CD4-positive, alpha-beta T cell treated with Interleukin-6 for 4 hours (primary cell): ENCODE data around the gene SLC17A9.
A peak's percentile ranks its signal among the peaks of the same experiment; 100 is the strongest.
"Not testable (repeated sequence)": the region's sequence is repeated elsewhere in the genome, so short reads cannot be mapped to it uniquely, and the experiment has no call there.

Source experiments
- DNase-seq: peaks from one replicate; pipeline ENCODE4 v3.0.0-alpha.2; 2020; ENCODE audit warnings: mixed read lengths

Gene SLC17A9

DNA sequence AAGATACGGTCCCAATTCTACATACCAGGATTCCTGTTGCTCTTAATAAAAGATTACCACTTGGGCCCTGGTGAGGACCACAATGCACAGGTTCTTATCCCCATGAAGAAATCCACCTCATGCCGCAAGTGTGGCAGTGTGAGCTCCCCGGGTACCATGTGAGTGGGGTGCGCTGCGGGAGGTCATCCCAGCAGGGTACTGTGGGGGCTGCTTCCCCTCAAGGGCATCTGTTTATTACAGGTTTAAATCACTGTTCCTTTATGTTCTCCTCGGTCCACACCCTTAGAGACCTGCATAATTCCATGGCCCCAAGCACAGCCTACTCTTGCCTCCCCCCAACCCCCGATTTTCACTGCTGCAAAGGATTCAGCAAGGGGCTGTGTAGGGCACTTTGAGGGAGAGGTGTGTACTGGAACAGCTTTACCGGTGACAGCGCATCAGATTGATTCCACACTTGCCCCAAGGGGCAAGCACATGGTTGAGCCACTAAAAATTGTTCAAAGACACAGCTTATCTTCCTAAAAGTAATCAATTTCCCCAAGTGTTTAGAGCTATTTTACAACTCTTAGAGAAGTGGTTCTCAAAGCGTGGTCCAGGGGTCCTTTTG is 32.4 kb upstream of the SLC17A9 start:
- no peak for DNase-seq

DNA sequence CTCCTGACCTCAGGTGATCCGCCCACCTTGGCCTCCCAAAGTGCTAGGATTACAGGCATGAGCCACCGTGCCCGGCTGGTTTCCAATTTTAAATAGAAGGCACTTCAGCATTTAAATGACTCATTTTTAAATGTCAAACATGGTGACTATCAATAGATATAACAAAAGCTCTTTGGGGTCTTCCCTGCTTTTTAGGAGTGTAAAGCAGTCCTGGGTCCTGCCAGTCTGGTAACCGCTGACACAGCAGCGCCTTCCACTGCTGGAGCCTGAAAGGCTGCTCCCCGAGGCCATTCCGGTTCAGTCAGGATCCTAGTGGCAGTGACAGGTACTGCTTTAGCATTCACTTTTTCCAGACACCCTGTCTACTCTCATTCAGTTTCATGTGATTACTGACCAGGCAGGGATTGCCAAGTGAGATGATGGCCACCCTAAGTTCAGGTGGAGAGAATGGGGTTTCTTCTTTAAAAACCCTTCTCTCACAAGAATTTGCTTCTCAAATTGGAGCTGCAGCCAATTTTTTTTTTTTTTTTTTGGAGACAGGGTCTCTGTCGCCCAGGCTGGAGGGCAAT is 31.3 kb upstream of the SLC17A9 start:
- peak; percentile 67 for DNase-seq

DNA sequence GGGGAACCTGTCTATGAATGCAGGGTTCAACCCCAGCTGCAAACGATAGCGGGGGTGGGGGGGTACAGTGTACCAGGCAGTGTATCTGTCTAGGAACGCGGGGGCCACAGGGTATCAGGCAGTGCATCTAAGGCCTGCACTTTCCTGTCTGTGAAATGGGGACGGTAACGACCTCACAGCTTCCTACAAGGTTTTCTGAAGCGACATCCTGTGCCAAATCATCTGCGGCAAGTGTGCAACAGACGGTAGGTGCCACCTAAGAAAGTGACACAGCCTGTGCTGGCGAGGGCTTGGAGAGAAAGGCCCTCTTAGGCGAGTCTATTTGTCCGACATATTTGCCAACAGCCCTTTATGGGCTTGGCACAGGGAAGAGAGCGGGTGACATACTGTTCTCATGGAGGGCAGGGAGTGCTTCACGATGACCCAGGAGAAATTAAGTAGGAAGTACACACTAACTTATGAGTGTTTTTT is 30.0 kb upstream of the SLC17A9 start:
- DNase-seq = peak; percentile 64

DNA sequence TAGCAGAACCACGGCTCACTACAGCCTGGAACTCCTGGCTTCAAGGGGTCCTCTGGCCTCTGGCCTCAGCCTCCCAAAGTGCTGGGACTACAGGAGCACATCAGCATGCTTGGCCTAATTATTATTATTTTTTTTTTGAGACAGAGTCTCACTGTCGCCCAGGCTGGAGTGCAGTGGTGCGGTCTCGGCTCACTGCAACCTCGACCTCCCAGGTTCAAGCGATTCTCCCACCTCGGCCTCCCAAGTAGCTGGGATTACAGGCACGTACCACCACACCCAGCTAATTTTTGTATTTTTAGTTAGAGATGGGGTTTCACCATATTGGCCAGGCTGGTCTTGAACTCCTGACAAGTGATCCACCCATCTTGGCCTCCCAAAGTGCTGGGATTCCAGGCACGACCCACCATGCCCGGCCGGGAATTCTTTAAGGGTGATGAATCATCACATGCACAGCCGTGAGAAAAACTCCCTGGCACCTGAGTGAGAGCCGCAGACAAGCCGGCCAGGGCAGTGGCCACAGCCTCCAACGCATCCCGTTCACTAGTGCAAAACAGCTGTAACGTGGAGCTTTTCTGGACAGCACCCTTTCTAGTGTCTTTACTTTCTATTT is 29.3 kb upstream of the SLC17A9 start:
- DNase-seq = not testable (repeated sequence)

DNA sequence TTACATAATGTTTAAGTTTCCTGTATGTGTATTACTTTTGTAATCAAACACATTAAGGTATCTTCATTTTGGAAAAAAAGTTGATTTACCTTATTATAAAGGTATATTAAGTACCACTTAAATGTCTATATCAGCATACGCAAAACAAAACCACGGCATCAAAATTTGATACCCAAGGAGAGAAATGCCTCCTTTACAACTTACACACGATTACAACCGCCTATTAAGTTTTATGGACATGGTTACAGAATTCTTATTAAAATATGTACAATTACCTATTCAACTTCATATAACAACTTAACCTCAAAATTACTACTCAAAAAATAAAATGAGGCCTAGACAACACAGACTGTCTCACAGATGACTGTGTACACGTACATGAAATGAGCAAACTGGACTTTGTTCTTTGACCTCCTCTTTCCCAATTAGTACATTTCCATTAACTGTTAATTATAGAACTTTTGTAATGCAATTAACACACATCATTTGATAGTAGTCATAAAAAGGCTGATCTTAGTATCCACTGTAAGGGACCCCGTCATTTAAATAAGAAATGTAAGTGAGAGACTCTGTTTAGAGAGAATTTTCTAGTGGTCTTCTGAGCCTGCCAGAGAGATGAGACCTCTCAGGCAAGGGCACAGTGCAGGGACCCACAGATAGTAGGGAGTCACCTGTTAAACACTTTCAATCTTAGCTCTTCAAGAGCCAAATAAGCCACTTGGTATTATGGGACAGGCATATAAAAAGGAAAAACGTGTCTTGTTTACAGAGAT is 28.7 kb upstream of the SLC17A9 start:
- DNase-seq = no peak

DNA sequence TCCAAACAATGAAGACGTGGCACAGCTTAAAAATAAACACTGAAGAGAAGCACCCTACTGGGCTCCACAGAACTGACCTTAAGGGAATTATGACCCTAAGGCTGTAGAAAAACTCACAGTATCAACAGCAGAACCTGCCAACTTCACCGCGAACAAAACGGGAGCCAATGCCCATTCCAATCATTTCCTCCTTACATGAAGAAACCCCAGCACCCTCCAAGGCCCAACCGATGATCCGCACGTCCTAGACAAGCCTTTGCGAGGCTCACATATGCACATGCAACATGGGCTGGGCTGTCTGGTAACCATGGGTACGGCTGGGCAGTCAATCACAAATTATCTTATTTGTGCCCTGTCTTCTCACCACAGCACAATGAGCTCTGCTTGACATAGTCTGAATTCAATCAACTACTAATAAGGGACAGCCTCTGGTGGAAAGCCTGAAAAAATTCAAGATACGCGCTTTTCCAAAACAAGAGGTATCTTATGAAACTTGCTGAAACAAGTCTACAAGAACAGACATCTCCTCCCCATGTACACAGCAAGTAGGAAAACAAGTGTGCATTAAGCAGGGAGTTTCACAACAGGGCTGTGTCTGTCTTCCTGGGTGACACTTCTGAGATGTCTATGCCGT is 27.9 kb upstream of the SLC17A9 start:
- no peak for DNase-seq

DNA sequence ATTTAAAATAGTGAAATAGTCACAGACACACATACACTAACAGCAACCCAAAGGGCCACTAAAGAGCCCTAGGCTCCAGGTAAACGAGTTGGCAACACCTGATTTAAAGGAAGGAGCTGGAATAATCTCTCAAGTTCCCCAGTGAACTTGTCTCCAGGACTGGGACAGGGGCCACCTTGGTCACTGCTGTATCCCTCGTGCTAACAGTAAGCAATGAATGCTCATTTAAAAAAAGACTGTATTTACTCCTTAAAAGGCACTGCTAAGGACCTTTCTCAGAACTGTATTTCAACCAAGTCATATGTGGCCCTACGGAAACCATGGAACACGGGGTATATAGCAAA is 27.5 kb upstream of the SLC17A9 start:
- DNase-seq = no peak

DNA sequence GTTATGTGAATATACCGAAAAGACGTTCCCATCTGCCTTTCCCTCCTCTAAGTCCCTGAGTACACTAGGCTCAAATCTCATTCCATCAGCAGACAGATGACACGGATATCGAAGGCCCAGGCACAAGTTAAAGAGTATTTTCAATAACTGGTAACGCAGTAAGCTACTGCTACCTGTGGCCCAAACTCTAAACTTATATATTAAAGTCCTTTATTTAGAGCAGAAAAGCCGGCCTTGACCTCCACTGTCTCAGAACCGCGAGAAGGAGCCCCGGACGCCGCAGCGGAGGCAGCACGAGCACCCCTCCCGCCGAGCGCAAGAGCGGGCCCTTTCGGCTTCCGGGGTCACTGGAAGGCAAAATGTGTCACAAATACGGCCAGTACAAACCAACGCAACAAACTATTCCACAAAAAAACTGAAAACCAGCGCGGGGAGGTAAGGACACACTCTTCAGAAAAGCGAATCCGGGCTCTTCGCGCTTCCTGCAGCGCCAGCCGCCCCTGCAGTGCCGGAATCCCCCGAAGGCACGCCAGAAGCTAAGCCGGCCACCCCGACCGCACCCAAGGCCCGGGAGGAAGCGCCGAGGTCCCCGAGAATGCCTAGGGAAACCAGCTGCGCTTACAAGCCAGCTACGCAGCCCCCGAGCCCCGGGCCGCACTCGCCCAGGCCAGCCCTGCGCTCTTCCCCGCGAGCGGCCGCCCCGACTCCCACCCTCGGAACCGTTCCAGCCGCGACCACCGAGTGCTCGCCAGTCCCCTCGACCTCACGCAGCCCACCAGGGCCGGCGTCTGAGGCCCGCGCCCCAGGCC is 26.9 kb upstream of the SLC17A9 start:
- peak; percentile 58 for DNase-seq

DNA sequence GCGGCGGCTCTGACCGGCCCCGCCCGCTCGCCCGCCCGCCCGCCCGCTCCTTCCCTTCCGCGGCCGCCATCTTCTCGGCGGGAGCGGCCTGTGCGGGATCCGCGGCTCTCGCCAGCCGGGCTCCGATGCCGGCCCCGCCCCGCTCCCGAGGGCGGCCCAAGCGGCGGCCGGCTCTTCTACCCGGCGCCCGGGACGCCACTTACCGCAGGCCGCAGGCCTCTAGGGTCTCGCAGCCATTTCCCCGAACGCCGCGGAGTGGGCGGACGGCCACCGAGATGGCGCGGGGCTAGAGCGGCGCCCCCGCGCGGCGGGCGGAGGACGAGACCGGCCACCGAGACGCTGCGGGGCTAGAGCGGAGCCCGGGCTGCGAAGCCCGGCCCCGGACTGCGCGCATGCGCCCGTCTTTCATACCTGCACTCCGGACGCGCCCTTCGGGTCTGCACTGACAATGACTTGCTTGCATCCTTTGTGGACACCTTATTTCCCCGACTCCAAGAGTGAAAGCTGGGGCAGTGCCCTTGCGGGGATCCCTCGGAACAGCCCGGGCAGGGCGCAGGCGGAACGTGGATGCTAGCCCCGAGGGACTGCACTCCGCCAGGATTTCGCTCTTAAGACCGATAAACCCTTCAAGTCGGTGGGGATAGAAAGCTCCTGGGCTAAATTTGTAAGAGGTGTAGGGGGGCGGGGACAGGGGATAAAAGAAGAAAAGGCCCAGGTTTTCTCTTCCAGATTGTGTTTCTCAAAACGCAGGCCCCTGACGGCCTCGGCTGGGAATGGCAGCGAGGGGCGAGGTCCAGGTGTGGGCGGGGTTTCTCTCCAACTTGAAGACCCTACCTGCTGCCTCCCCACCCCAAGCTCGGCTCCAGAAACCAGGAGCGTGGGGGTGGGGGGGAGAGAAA is 26.0 kb upstream of the SLC17A9 start, which contains the start of gene DIDO1:
TSS of gene DIDO1 (minus strand) at position 277 of the 899 bp plus-strand sequence.
- DNase-seq = peak; percentile 95

DNA sequence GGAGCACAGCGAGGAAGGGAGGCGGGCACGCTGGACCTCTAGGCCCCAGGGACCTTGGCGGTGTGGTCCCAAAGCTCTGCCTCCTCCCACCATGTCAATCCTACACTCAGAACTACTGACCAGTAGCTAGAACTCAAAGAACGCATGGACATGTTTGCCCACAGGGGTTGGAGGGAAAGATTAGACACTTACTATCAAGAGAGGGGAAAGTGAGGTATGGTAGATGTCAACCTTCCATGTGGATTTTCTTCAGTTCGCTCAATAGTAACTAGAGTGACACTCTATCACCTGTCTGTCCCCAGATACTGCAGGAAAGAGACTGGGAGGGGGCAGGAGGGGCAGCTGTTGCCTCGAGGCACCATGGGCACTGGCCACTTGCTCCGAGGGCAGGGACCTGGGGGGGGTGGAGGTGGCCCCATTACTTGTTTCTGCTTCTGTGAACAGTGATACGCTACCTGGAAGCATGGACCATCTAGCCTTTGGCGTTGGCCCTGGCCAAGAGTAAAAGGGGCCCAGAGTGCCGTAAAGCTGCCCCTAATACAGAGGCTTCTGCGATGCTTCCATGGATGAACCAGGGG is 25.3 kb upstream of the SLC17A9 start:
- DNase-seq = no peak

DNA sequence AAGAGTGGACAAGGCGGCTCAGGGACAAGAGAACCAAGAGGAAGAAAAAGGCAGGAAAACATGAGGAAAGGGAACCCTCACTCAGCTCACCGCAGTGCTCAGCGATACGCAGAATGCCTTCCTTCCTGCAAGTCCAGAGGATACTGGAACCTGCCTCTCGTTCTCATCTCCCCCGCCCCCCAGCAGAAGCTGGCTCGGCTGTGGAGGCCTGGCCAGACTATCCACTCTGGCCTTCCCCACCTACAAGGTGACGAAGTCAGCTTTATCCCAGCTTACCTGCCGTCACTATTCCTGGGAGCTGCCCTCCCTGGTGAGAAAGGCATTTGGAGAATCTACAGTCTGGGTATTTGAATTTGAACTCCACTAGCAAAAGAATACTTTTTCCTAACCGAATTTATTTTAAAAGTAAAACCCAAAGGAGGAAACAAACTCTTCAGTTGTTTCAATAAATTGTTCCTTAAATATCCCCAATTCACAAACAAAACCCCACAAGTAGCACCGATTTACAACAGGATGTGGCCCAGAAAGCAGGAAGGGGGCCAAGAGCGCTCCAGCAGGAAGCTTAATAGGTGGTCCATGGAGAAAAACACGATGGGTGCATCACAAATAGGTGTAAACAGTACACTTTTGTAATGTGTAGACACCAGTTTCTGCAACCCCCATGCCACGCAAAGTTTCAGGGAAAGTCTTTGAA is 24.1 kb upstream of the SLC17A9 start:
- peak; percentile 31 for DNase-seq

DNA sequence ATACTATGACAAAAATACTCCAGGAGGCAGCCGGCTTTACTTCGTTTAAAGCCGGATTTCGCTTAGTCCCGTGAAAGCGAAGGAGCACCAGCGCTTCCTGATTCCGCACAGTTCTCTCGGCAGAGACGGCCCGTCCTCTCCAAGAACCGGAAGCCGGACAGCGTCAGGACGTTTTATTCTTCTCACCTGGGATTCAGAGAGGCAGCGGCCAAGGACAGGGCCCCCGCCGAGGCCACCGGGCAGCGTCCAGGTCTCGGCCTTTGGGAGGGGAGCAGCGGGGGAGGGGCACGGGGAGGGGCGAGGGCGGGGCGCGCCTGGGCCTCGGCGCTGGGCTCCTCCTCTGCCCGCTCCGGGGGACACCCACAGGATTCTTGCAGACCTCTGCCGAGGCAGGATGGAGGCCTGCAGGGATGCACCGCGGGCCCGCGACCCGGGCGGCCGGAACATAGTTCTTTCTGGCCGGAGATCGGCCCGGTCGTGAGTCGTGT is 23.4 kb upstream of the SLC17A9 start:
- peak; percentile 73 for DNase-seq

DNA sequence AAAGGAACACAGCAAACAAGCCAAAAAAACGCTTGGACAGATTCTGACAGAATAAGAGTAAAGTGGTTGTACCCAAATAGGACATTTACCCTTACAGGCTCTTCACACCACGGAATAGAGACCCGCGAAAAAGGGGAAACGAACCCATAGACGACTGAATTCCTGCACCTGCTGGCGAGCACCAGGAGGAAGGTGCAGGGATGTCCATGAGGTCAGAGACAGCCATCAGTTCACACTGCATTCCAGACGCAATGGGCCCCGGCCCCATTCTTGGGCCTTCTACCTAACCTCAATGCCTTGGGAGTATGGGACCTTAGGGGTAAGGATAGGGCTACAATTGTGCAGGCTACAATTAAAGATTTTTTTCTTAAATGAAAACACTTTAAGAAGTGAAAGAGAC is 21.0 kb upstream of the SLC17A9 start:
- DNase-seq = no peak

DNA sequence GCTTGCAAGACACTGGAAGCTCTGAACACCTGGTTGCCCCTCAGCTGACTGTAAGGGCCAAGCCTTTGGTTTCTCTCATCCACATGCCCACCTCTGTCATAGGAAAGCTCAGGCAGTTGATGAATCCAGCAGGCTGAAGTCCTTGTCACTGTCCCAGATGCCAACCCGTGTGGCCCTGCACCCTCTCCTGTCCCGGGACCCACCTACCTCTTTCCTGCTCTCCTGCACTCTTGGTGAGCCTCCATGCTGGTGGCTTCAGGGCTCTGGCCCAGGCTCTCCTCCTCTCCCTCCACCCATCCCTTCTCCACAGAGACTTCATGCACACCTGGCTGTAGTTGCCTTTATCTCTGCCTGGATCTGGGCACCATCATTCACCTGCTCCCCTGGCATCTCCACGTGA is 18.5 kb upstream of the SLC17A9 start:
- DNase-seq = no peak

DNA sequence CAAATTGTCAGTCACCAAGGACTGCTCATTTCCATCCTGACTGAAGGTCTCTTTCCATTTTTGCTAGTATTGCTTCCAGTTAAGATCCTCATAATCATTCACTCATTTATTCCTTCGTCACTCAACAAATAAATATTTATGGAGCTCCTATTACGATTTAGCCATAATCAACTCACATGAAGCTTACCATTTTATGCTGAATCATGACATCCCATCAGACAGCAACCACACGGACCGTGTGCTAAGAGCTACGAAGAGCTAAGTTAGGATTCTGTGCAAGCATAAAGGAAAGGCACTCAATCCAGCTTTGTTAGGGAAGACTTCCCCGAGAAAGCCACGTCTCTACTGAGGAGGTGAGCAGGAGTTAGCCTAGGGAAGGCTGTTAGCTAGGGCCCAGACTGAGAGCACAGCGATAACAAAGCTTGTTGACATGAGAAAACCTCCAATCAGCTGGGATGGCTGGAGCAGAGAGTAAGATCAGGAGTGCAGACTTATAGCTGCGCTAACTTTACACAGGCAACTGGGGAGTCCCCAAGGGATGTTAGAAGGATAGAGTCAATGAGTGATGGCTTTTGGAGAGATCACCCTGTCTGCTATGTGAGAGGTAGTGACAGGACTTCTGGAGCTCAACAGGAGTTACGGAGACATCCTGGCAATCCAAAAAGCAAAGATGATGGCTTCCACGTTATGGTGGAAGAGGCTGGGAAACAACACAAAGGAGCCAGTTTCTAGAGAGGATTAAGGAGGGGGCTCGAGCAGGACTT is 17.1 kb upstream of the SLC17A9 start:
- DNase-seq = no peak

DNA sequence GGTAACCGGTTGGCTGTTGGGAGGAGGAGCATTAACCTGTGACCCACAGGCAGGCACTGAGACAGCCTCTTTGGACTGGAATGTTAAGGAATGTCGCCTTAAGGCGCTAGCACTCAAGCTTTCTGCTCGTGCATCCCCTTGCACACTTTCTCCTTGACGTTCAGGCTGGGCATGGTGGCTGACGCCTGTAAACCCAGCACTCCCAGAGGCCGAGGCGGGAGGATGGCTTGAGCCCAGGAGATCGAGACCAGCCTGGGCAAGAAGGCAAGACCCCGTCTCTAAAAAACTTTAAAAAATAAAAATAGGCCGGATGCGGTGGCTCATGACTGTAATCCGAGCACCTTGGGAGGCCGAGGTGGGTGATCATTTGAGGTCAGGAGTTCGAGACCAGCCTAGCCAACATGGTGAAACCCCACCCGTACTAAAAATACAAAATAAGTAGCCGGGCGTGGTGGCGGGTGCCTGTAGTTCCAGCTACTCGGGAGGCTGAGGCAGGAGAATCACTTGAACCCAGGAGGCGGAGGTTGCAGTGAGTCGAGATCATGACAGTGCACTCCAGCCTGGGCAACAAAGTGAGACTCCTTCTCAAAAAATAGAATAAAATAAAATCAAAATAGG is 16.4 kb upstream of the SLC17A9 start:
- DNase-seq = no peak

DNA sequence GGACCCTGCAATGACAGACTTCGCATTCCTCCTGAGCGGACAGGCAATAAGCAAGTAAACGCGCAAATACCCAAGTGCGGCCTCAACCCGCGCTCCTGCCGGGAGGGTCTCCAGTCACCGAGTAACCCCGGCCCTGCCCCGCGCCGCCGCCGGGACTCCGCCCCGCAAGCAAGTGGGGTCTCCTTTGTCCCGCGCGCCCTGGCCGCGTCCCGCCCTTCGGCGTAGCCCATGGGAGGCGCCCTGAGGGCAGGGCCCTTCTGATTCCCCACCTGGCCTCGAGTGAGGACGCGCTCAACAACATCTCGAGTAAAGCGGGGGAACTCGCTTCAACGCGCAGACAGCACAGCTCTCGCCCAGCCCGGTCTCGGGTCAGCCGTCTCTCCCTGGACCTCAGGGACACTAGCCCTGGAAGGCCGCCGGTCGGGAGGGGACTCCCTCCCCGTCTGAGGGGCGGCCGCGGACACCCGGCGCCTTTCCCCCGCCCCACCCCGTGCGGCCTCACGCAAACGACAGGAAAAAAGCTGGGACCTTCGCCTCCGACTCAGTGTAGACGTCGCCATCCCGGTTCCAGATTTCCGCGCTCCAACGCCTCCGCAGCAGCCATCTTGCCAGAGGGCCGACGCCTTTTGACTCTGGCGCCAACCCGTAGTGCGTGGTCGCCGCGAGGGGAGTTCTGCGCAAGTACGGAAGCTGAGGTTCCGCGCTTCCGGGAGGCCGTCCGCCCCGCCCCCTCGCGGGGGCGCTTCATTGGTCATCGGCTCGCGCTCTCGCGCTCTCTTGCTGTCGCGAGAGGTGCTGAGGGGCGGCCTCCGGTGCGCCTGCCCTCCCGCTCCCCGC is 15.0 kb upstream of the SLC17A9 start:
- DNase-seq = peak; percentile 98
